Body of pancreas (tissue), 4 donors: Measurements from ENCODE around the gene SCG2. TPM values are rescaled to one million over a fixed set of nuclear protein-coding genes. Genes with fewer than 3 reads are reported as not detected.

ENCODE experiments used
- ATAC-seq: fragments of 150-250 bp; one replicate; pipeline ENCODE4 v1.9.1; 2016
- DNase-seq, 4 donors: peaks; one replicate each; pipeline ENCODE4 v3.0.0-alpha.2; 2019
- H3K27ac ChIP-seq, 4 donors: fragments of 200-600 bp; sonication (generic); 1 replicate in 3 of 4; 2 replicates in 1 of 4; pipeline versions ENCODE4 v1.5.1 to v1.6.1; 2016 to 2019; ENCODE audit warnings: mild to moderate bottlenecking in 1 of 4, mixed read lengths in 1 of 4, moderate library complexity in 1 of 4
- H3K27me3 ChIP-seq, 2 donors: fragments of 200-600 bp; sonication (generic); one replicate each; pipeline ENCODE4 v1.6.0; 2016; ENCODE audit warnings: mild to moderate bottlenecking in 1 of 2
- H3K36me3 ChIP-seq, 2 donors: fragments of 200-600 bp; sonication (generic); replicated peaks in 1 of 2; 2 replicates each; pipeline ENCODE4 v1.5.1; 2016; ENCODE audit warnings: low read depth in 2 of 2; ENCODE audit not compliant: insufficient read depth in 1 of 2
- H3K4me1 ChIP-seq: fragments of 200-600 bp; sonication (generic); one replicate; pipeline ENCODE4 v1.6.0; 2016
- H3K4me3 ChIP-seq, 2 donors: fragments of 200-600 bp; sonication (generic); 1 replicate in 1 of 2; 2 replicates in 1 of 2; pipeline ENCODE4 v1.5.1; 2016 to 2019
- H3K9me3 ChIP-seq, 3 donors: fragments of 200-600 bp; sonication (generic); 1 replicate in 2 of 3; 2 replicates in 1 of 3; pipeline ENCODE4 v1.5.1; 2016
- POLR2A ChIP-seq, 3 donors: fragments of 450-650 bp; IDR thresholded peaks; one replicate each; pipeline ENCODE4 v1.6.1; 2016; ENCODE audit warnings: antibody characterized with exemption in 3 of 3, mild to moderate bottlenecking in 2 of 3
- WGBS, 2 donors: methylation state at CpG; one replicate each; pipeline ENCODE4 v1.1.5; 2017; 5-methylcytosine and 5-hydroxymethylcytosine counted together
- intact Hi-C: fragments of 100-400 bp; cut with DNase I; formaldehyde crosslinking; loops from one replicate; pipeline ENCODE4 v1.15.1; 2023
- total RNA-seq, 2 donors: library from RNA; depleted of rRNA; stranded (reverse); fragments of >200 nt; gene quantifications; one replicate each; pipeline ENCODE4 v1.1.0, GENCODE V29; 2016
- TF ChIP-seq, protein P1 (sequence below), 7 experiments: fragments of 450-650 bp in 4 of 7; fragments of 200-600 bp in 3 of 7; sonication (generic) in 3 of 7; IDR thresholded peaks; one replicate each; pipeline ENCODE4 v1.5.1; 2016 to 2019; ENCODE audit warnings: antibody characterized with exemption in 7 of 7

Gene SCG2
- total RNA-seq, 2 donors from 2014 or later = 12.5 to 13.0 TPM

GRCh38 chr2:223607476-223607875 is 5.3 kb upstream of the SCG2 start:
- TF ChIP-seq, protein P1, sequence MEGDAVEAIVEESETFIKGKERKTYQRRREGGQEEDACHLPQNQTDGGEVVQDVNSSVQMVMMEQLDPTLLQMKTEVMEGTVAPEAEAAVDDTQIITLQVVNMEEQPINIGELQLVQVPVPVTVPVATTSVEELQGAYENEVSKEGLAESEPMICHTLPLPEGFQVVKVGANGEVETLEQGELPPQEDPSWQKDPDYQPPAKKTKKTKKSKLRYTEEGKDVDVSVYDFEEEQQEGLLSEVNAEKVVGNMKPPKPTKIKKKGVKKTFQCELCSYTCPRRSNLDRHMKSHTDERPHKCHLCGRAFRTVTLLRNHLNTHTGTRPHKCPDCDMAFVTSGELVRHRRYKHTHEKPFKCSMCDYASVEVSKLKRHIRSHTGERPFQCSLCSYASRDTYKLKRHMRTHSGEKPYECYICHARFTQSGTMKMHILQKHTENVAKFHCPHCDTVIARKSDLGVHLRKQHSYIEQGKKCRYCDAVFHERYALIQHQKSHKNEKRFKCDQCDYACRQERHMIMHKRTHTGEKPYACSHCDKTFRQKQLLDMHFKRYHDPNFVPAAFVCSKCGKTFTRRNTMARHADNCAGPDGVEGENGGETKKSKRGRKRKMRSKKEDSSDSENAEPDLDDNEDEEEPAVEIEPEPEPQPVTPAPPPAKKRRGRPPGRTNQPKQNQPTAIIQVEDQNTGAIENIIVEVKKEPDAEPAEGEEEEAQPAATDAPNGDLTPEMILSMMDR (IDR thresholded peaks at IDR 0.05) = no peak
- no peak for TF ChIP-seq POLR2A (IDR thresholded peaks at IDR 0.05)
- WGBS, 2 donors = 54 to 62% methylated on average over 5 of the region's 5 CpGs
- Histone ChIP-seq H3K36me3 (no peaks in the 10 kb centered on the region), H3K9me3 (no peaks in the 10 kb centered on the region), H3K4me1 (peaks cover under 1% of the 10 kb centered on the region), H3K27ac (no peak overlapping the region), H3K4me3 (no peak overlapping the region), H3K27me3 (no peaks in the 10 kb centered on the region)
- DNase-seq = no peak
- no peak for ATAC-seq
- intact Hi-C loops = no loop called here

DNA sequence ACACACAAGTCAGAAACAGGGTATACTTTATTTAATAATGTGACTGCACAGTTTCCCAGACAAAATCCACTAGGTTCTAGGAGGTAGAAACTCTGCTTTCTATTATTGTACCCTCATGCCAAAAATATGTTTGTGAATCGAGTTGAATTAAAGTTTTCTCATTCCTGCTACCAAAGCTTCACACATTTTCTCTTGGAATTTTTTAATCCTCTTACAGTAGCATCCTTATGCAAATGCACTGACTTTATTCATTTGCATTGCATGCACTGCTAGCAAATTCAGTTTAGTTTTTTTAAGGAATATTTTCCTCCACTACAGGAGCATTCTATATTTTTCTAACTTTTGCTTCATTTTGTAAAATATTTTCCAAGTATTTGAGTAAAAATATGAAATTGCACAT is 4.8 kb upstream of the SCG2 start:
- H3K9me3 ChIP-seq = no peaks in the 10 kb centered on the region
- TF ChIP-seq POLR2A (IDR thresholded peaks at IDR 0.05) = no peak
- DNase-seq (no peak), ATAC-seq (no peak)
- H3K4me1 ChIP-seq = no peaks in the 10 kb centered on the region
- no peaks in the 10 kb centered on the region for H3K36me3 ChIP-seq
- WGBS, 2 donors = 21 to 43% methylated on average over 1 of the region's 1 CpG
- H3K27me3 ChIP-seq = no peaks in the 10 kb centered on the region
- intact Hi-C loops = no loop called here
- no peak overlapping the region for H3K4me3 ChIP-seq
- no peak overlapping the region for H3K27ac ChIP-seq

- WGBS, 2 donors = 63 to 67% methylated on average over 2 of the region's 2 CpGs
- H3K27ac ChIP-seq = no peak overlapping the region
Observed at GRCh38 chr2:223604231-223604630, 2.1 kb upstream of the SCG2 start.

GRCh38 chr2:223602972-223603371 is 811 bp upstream of the SCG2 start:
- no peak for DNase-seq
- ATAC-seq = no peak
- H3K27ac ChIP-seq = no peak overlapping the region
- no peaks in the 10 kb centered on the region for H3K9me3 ChIP-seq
- H3K36me3 ChIP-seq = no peaks in the 10 kb centered on the region
- 63 to 64% methylated on average over 2 of the region's 2 CpGs for WGBS, 2 donors
- H3K4me1 ChIP-seq = no peaks in the 10 kb centered on the region
- H3K27me3 ChIP-seq = no peaks in the 10 kb centered on the region
- H3K4me3 ChIP-seq = no peak overlapping the region
- TF ChIP-seq POLR2A (IDR thresholded peaks at IDR 0.05) = no peak
- TF ChIP-seq, protein P1 (IDR thresholded peaks at IDR 0.05) = no peak
- intact Hi-C loops = no loop called here

More at GRCh38 chr2:223604231-223604630, 2.1 kb upstream of the SCG2 start:
- H3K36me3 ChIP-seq = no peaks in the 10 kb centered on the region
- no peak for TF ChIP-seq POLR2A (IDR thresholded peaks at IDR 0.05)
- TF ChIP-seq, protein P1 (IDR thresholded peaks at IDR 0.05) = no peak
- ATAC-seq (no peak), DNase-seq (no peak)
- H3K27me3 ChIP-seq = no peaks in the 10 kb centered on the region
- H3K4me3 ChIP-seq = no peak overlapping the region
- H3K9me3 ChIP-seq = no peaks in the 10 kb centered on the region
- intact Hi-C loops = no loop called here
- H3K4me1 ChIP-seq = no peaks in the 10 kb centered on the region

- Histone ChIP-seq H3K4me1 (no peaks in the 10 kb centered on the region), H3K36me3 (no peaks in the 10 kb centered on the region), H3K27ac (no peak overlapping the region), H3K9me3 (no peaks in the 10 kb centered on the region), H3K27me3 (no peaks in the 10 kb centered on the region), H3K4me3 (no peak overlapping the region)
- intact Hi-C loops = no loop called here
- ATAC-seq (no peak), DNase-seq (no peak)
- no peak for TF ChIP-seq POLR2A (IDR thresholded peaks at IDR 0.05)
- TF ChIP-seq, protein P1 (IDR thresholded peaks at IDR 0.05) = no peak
Observed at GRCh38 chr2:223601018-223601417, 1.1 kb downstream of the SCG2 start.
